Stimulated activated naive CD8-positive, alpha-beta T cell treated with anti-CD3 and anti-CD28 coated beads, Interleukin-15, Interleukin-2, amounts not matched to agents 100 ng/mL and 50 ng/mL, for 24 hours (primary cell): ENCODE data around the gene CEACAM21.

Source experiments
- H3K27ac Mint-ChIP-seq: one replicate; pipeline ENCODE4 v1.8.0; 2021; ENCODE audit warnings: mild to moderate bottlenecking, mixed read lengths
- H3K27me3 Mint-ChIP-seq: one replicate; pipeline ENCODE4 v1.8.0; 2021; ENCODE audit warnings: mixed read lengths
- H3K36me3 Mint-ChIP-seq: one replicate; pipeline ENCODE4 v1.8.0; 2021; ENCODE audit warnings: low read depth, mixed read lengths
- H3K4me1 Mint-ChIP-seq: one replicate; pipeline ENCODE4 v1.8.0; 2021; ENCODE audit warnings: low read depth, mixed read lengths
- H3K4me3 Mint-ChIP-seq: one replicate; pipeline ENCODE4 v1.8.0; 2021; ENCODE audit warnings: mild to moderate bottlenecking, mixed read lengths
- H3K9me3 Mint-ChIP-seq: one replicate; pipeline ENCODE4 v1.8.0; 2021; ENCODE audit warnings: mixed read lengths

Gene CEACAM21

DNA sequence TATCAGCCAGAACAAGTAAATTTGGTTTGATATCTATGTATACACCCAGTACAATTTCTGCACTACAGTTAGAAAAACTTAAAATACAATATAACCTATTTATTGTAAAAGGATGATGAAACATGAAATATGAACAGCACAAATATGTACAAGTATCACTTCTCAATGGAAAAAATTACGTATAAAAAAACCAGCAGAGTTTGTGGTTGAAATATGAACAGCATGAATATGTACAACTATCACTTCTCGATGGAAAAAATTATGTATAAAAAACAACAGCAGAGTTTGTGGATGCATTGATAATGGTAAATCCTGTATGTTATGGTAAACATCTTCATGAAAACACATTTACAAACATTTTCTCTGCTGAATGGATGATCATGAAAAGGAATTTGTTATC is 32.4 kb upstream of the CEACAM21 start:
- Mint-ChIP-seq H3K9me3 (no peaks in the 10 kb centered on the region), H3K27ac (peak overlapping the region; percentile 99), H3K27me3 (no peaks in the 10 kb centered on the region), H3K4me1 (peaks cover 76% of the 10 kb centered on the region), H3K36me3 (no peaks in the 10 kb centered on the region), H3K4me3 (no peak overlapping the region)

DNA sequence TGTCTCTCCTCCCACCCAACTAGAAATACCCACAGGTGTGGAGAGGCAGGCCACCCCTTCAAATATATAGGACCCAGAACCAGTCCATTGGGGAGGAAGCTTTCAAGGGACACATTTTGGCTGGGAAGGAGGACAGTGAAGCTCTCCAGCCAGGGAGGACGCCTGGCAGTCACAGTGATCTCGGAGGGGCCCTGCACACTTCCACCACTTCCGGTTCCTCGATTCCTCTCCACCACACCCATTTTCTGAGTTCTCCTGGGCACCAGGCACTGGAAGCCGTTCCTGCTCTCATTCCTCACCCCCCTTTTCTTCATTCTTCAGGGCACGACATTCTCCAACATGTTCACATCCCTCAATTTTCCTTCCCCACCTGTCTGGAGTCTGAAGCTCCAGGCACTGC is 30.4 kb upstream of the CEACAM21 start:
- peak overlapping the region; percentile 99 for H3K27ac Mint-ChIP-seq
- H3K9me3 Mint-ChIP-seq = no peaks in the 10 kb centered on the region
- peak overlapping the region; percentile 85 for H3K4me3 Mint-ChIP-seq
- no peaks in the 10 kb centered on the region for H3K27me3 Mint-ChIP-seq
- H3K4me1 Mint-ChIP-seq = peaks cover 75% of the 10 kb centered on the region
- peaks cover 10% of the 10 kb centered on the region for H3K36me3 Mint-ChIP-seq

DNA sequence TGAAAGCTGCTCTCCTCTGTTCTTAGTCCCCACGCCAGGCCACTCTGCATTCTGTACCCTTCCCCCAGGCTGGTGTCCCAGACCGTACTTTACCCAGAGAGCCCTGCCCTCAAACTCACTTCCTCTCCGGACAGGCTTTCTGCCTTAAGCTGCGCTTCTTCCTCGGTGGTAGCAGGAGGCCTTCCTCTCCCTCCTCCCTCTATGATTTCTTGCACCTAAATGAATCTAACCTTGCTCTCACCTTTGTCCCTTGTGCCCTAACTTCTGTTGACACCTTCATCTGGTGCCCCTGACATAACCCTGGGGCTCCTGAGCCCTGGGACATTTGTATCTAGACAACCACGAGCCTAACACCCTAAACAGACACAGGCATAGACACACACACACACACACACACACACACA is 29.6 kb upstream of the CEACAM21 start:
- no peaks in the 10 kb centered on the region for H3K9me3 Mint-ChIP-seq
- H3K27me3 Mint-ChIP-seq = no peaks in the 10 kb centered on the region
- peak overlapping the region; percentile 85 for H3K4me3 Mint-ChIP-seq
- peak overlapping the region; percentile 99 for H3K27ac Mint-ChIP-seq
- H3K4me1 Mint-ChIP-seq = peaks cover 77% of the 10 kb centered on the region
- peaks cover 18% of the 10 kb centered on the region for H3K36me3 Mint-ChIP-seq

DNA sequence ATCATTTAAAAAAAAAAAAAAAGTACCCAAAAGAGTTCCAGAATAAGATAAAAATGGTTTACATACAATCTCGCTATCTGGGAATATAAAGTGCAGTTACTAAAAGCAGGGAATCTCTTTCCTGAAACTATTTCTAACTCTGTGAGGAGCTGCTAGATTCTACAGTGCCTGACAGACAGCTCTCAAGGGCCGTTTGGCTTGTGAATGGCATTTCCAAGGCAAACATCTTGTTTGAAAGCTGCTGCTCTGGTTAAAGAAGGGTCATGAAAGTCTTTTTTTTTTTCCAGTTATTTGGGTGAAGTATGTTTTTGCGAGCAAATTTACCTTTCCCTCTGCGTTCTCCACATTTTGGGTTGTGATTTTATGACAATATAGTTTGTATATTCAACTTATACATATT is 29.0 kb upstream of the CEACAM21 start:
- Mint-ChIP-seq H3K27me3 (no peaks in the 10 kb centered on the region), H3K4me1 (peaks cover 83% of the 10 kb centered on the region), H3K9me3 (no peaks in the 10 kb centered on the region), H3K27ac (peak overlapping the region; percentile 99), H3K36me3 (peaks cover 23% of the 10 kb centered on the region), H3K4me3 (peak overlapping the region; percentile 85)

DNA sequence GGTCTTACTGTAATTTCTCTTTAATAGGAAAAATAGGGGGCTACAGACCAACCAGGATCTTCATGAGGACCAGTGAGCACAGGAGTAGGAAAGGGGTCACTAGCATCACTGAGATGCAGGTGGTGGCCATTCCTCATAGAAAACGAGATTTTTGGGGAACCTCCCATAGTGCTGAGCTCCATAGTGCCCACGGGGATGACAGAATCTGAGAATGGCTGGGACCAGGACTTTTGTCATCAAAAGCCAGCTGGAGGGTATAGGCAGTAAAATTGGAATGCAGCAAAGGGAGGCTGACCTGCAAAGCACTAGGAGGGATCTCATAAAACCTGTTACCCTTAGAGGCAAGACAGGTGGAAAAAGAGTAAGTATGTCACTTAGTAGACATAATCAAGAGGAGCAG is 28.4 kb upstream of the CEACAM21 start:
- H3K4me1 Mint-ChIP-seq = peaks cover 81% of the 10 kb centered on the region
- no peaks in the 10 kb centered on the region for H3K9me3 Mint-ChIP-seq
- no peaks in the 10 kb centered on the region for H3K27me3 Mint-ChIP-seq
- H3K4me3 Mint-ChIP-seq = peak overlapping the region; percentile 50
- peaks cover 28% of the 10 kb centered on the region for H3K36me3 Mint-ChIP-seq
- peak overlapping the region; percentile 99 for H3K27ac Mint-ChIP-seq

DNA sequence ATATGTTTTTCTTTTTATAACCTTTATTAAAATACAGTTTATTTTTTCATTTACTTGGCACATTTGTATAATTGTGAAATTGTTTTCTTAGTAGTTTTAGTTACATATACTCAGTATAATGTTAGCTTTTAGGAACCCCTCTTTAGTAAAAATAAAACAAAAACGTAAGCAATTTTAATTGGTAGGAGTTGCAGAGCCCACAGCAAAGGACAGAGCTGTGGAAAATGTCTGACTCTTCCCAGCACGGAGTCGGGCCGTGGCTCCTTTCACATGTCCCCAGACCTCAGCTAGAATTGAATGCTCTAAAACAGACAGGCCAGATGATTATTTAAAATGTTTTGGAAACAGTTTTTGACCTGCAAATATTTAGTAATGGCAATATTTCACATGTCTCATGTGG is 27.9 kb upstream of the CEACAM21 start:
- H3K4me3 Mint-ChIP-seq = peak overlapping the region; percentile 66
- peaks cover 81% of the 10 kb centered on the region for H3K4me1 Mint-ChIP-seq

DNA sequence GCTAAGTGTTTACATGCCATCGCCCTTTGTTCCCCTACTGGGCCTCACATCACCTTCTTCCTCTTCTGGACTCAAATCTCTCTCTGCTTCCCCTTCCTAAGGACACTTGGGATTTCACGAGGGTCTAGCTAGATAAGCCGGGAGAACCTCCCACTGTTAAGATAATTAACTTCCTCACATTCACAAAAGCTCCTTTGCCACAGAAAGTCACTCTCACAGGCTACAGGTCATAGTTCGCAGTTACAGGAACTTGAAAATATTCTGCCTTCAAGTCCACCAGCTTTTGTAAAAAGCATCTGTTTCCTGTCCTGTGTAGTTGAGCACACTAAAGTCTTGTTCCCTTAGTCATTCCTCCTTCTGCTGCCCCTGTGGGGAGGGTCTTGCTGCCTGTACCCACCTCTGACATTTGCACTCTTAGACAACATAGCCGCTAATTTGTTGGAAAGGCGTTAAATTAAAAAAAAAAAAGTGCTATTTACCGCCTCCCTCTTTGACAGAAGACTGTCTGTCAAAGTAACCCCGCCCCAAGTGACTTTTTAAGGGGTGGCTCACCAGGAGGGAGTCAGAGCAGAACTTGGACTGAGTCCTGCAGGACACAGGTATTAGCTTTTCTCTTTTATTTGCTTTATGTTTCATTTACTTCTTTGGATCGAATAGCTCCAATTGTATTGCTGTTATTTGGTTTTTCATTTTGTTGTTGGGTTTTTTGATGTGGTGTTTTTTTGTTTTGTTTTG is 26.8 kb upstream of the CEACAM21 start:
- peak overlapping the region; percentile 99 for H3K4me3 Mint-ChIP-seq
- peaks cover 2% of the 10 kb centered on the region for H3K9me3 Mint-ChIP-seq
- H3K4me1 Mint-ChIP-seq = peaks cover 80% of the 10 kb centered on the region
- no peaks in the 10 kb centered on the region for H3K27me3 Mint-ChIP-seq
- peaks cover 43% of the 10 kb centered on the region for H3K36me3 Mint-ChIP-seq
- peak overlapping the region; percentile 96 for H3K27ac Mint-ChIP-seq

More for the DNA sequence above, 27.9 kb upstream of the CEACAM21 start:
- no peaks in the 10 kb centered on the region for H3K9me3 Mint-ChIP-seq
- H3K27ac Mint-ChIP-seq = peak overlapping the region; percentile 99
- H3K27me3 Mint-ChIP-seq = no peaks in the 10 kb centered on the region
- peaks cover 33% of the 10 kb centered on the region for H3K36me3 Mint-ChIP-seq

DNA sequence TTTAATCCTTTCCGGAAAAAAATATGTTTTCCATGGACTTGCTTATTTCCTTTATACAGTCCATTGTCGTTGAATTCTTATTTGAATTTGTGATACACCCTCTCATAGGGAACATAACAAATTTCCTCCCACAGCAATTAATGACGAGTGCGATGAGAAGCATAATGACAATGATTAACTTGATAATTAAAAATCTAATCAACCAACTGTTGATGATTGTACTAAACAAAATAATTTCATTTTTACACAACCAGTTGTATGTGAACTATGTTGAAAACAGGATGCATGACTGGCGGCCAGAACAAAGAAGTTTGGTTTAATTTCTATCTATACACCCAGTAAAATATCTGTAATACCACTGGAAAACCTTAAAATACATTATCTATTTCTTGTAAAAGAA is 26.1 kb upstream of the CEACAM21 start:
- Mint-ChIP-seq H3K9me3 (peaks cover 4% of the 10 kb centered on the region), H3K27me3 (no peaks in the 10 kb centered on the region), H3K4me1 (peaks cover 80% of the 10 kb centered on the region), H3K4me3 (peak overlapping the region; percentile 99), H3K27ac (peak overlapping the region; percentile 96), H3K36me3 (peaks cover 51% of the 10 kb centered on the region)

DNA sequence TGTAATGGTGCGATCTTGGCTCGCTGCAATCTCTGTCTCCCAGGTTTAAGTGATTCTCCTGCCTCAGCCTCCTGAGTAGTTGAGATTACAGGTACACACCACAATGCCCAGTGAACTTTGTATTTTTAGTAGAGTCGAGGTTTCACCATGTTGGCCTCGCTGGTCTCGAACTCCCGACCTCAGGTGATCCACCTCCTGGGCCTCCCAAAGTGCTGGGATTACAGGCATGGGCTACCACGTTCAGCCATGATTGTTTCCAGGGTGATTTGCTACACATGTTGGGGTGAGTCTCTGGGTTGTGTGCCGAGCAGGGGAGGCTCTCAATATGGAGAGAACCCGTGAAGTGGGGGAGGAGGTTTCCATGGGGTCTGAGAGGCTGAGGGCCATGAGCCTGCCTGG is 24.8 kb upstream of the CEACAM21 start:
- Mint-ChIP-seq H3K36me3 (peaks cover 64% of the 10 kb centered on the region), H3K27me3 (no peaks in the 10 kb centered on the region), H3K4me3 (peak overlapping the region; percentile 99), H3K4me1 (peaks cover 80% of the 10 kb centered on the region), H3K9me3 (peaks cover 4% of the 10 kb centered on the region), H3K27ac (peak overlapping the region; percentile 96)

DNA sequence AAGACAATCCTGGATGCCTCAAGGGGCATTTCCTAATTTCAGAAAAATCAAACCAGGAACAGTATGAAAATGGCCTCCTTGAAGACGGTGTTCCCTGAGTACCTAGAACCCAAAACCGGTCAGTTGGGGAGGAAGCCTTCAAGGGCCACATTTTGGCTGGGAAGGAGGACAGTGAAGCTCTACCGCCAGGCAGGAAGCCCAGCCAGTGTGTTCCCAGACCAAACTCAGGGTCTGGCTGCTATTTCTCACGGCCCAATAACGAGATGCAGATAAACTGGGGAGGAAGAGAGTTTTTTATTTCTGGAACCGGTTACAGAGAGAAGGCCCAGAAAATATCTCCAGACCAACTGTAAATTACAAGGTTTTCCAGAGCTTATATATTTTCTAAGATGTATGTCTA is 24.3 kb upstream of the CEACAM21 start:
- Mint-ChIP-seq H3K4me1 (peaks cover 80% of the 10 kb centered on the region), H3K27me3 (no peaks in the 10 kb centered on the region), H3K27ac (peak overlapping the region; percentile 96), H3K36me3 (peaks cover 69% of the 10 kb centered on the region), H3K9me3 (peaks cover 4% of the 10 kb centered on the region), H3K4me3 (peak overlapping the region; percentile 99)

DNA sequence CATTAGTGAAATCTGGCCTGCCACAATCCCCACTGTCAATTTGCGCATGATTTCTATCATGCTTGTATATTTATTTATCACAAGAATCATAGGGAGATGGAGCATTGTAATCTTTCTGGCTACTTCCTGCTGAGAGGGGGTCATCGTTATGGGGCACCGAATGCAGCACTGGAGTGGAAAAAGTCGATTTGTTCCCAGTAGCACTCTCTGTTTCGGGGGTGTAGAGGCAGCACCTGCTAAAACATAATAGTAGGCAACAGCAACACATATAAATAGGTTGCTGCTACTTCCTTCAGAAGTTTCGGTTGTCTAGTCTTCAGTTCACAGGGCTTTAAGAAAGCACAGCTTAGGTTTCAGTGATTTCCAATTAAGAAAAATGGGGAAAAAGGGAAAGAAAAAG is 23.4 kb upstream of the CEACAM21 start:
- Mint-ChIP-seq H3K4me1 (peaks cover 80% of the 10 kb centered on the region), H3K27me3 (no peaks in the 10 kb centered on the region), H3K36me3 (peaks cover 74% of the 10 kb centered on the region), H3K9me3 (peaks cover 4% of the 10 kb centered on the region), H3K27ac (peak overlapping the region; percentile 96), H3K4me3 (peak overlapping the region; percentile 99)

DNA sequence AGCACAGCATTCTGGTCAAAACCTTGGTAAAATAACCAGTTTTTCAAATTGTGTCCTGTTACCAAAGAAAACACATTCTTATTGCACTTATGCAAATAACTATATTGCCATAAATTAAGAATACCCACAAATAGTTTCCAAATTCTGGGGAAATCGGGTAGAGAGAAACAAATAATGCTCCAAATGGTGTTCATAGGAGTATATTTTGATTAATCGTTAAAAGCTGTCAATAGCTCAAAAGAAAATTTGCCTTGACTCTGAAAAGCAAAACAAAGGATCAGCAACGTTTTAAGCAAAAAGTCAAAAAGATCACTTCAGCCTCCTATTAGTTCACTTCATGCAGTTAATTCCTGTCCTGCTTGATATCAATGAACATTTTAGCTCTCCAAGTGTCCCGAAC is 22.2 kb upstream of the CEACAM21 start:
- no peaks in the 10 kb centered on the region for H3K27me3 Mint-ChIP-seq
- peak overlapping the region; percentile 96 for H3K27ac Mint-ChIP-seq
- peaks cover 82% of the 10 kb centered on the region for H3K4me1 Mint-ChIP-seq
- H3K36me3 Mint-ChIP-seq = peaks cover 79% of the 10 kb centered on the region
- peaks cover 4% of the 10 kb centered on the region for H3K9me3 Mint-ChIP-seq
- peak overlapping the region; percentile 99 for H3K4me3 Mint-ChIP-seq

DNA sequence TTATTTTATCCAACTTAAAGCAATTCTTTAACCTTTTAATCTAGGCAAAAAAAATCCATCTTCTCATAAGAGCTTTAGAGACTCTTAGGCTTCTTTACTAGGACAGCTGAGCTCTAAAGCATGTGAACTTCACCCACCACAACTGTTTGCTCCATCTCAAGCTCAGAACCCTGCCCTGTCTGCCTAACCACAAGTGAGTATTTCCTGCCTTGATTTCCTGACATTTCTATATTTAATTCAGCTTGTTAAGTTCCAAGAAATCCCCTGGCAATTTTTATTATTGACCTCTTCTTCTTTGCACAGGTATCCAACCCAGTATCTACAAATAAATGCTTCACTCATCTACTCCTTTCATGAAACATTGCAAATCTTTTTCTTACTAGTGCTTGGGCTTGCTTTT is 21.1 kb upstream of the CEACAM21 start:
- peaks cover 85% of the 10 kb centered on the region for H3K4me1 Mint-ChIP-seq
- H3K9me3 Mint-ChIP-seq = peaks cover 4% of the 10 kb centered on the region
- peak overlapping the region; percentile 96 for H3K27ac Mint-ChIP-seq
- H3K4me3 Mint-ChIP-seq = peak overlapping the region; percentile 79
- H3K27me3 Mint-ChIP-seq = no peaks in the 10 kb centered on the region
- peaks cover 83% of the 10 kb centered on the region for H3K36me3 Mint-ChIP-seq

DNA sequence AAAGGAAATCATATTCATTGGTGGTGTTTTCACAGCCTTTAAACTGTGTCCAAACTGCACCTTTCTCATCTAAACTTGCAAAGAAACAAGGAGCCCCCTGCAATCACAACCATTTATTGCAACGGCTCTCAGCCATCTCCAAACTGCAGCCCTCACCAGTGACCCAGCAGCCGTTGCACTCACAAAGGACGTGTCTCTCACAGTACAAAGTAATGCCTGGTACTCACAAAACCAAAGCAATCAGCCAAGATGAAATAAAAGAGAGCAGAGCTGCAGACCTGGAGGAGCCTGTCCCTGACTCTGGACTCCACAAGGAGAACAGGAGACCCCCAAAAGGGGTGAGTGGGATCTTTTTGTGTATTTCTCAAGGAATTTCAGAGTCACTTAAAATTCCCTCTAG is 20.2 kb upstream of the CEACAM21 start:
- Mint-ChIP-seq H3K27ac (peak overlapping the region; percentile 96), H3K36me3 (peaks cover 83% of the 10 kb centered on the region), H3K27me3 (no peaks in the 10 kb centered on the region), H3K4me3 (peak overlapping the region; percentile 79), H3K9me3 (peaks cover 4% of the 10 kb centered on the region), H3K4me1 (peaks cover 94% of the 10 kb centered on the region)

DNA sequence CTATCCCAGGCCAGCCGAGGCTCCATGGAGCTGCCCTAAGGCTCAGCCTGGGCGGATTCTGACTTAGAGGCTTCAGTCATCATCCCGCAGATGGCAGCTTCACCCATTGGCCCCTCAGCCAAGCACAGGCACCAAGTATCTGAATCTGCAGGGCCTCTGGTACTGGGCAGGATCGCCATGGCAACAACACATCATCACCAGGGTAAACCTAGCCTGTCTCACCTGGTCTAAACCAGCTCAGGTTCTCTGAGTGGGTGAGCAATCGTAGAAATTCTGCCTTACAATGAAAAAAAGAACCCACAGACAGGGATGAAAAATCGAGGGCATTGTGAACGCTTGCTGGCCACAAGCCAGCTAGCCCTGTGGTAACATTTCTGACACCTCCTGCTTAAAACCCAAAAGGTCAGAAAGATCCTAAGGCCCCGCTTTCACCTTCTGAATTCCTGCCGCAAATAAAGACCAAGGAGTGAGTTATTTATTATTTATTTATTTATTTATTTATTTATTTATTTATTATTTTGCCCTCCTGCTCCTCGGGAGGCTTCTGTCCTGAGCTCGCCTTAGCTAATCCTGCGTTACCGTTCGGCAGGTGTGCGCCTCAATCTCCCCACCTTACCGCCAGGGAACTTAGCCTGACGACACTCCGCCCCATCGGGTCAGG is 12.0 kb upstream of the CEACAM21 start:
- peak overlapping the region; percentile 81 for H3K4me3 Mint-ChIP-seq
- H3K27me3 Mint-ChIP-seq = no peaks in the 10 kb centered on the region
- no peaks in the 10 kb centered on the region for H3K9me3 Mint-ChIP-seq
- H3K36me3 Mint-ChIP-seq = peaks cover 29% of the 10 kb centered on the region
- H3K27ac Mint-ChIP-seq = peak overlapping the region; percentile 84
- peaks cover 76% of the 10 kb centered on the region for H3K4me1 Mint-ChIP-seq
